PC-9 (cell line): ENCODE measurements around the gene ZBED4. TPM values are rescaled to one million over a fixed set of nuclear protein-coding genes. Genes with fewer than 3 reads are reported as not detected.

Experiments
- BruUV-seq: library from RNA; stranded (reverse); fragments of 400-500 nt; replicated peaks from 2 replicates; lab custom pipeline; 2021; lab: Mats Ljungman, UMichigan
- CTCF ChIA-PET: fragments of 300-600 bp; sonication (Branson Sonifier 250); formaldehyde crosslinking; loops from one replicate; lab custom pipeline; 2022; ENCODE audit warnings: antibody characterized with exemption; lab: Charles Lee
- POLR2A ChIA-PET: fragments of 300-600 bp; sonication (Branson Sonifier 250); formaldehyde crosslinking; loops from one replicate; lab custom pipeline; 2022; ENCODE audit warnings: antibody characterized with exemption; ENCODE audit not compliant: unreplicated experiment; lab: Charles Lee
- DNase-seq, 2 experiments: peaks; one replicate each; pipeline versions ENCODE4 v3.0.0 to v3.0.0-alpha.2; 2015 to 2022; ENCODE audit warnings: mixed read lengths in 1 of 2
- H2AFZ ChIP-seq: fragments of 200-600 bp; sonication (generic); 2 replicates; pipeline ENCODE4 v1.8.1; 2017; ENCODE audit warnings: antibody characterized with exemption
- H3F3A ChIP-seq: fragments of 200-600 bp; sonication (generic); 2 replicates; pipeline ENCODE4 v1.8.1; 2017; ENCODE audit warnings: antibody characterized with exemption, mild to moderate bottlenecking, low read depth; ENCODE audit not compliant: insufficient read depth
- H3K27ac ChIP-seq: fragments of 200-600 bp; sonication (generic); 2 replicates; pipeline ENCODE4 v1.6.1; 2016; ENCODE audit warnings: mixed run types
- H3K27me3 ChIP-seq: fragments of 200-600 bp; sonication (generic); 2 replicates; pipeline ENCODE4 v1.6.1; 2016; ENCODE audit warnings: low read depth, mixed run types; ENCODE audit not compliant: insufficient read depth
- H3K36me3 ChIP-seq: fragments of 200-600 bp; sonication (generic); 2 replicates; pipeline ENCODE4 v1.6.1; 2016; ENCODE audit warnings: low read depth, mixed run types
- H3K4me1 ChIP-seq: fragments of 200-600 bp; sonication (generic); replicated peaks from 2 replicates; pipeline ENCODE4 v1.6.1; 2016; ENCODE audit warnings: mixed run types; ENCODE audit not compliant: insufficient read depth
- H3K4me2 ChIP-seq: fragments of 200-600 bp; sonication (generic); 2 replicates; pipeline ENCODE4 v1.6.1; 2017; ENCODE audit warnings: mixed run types
- H3K4me3 ChIP-seq: fragments of 200-600 bp; sonication (generic); 2 replicates; pipeline ENCODE4 v1.6.1; 2016; ENCODE audit warnings: mixed run types
- H3K79me2 ChIP-seq: fragments of 200-600 bp; sonication (generic); 2 replicates; pipeline ENCODE4 v1.6.1; 2017; ENCODE audit warnings: low read depth, mixed run types
- H3K9me2 ChIP-seq: fragments of 200-600 bp; sonication (generic); 2 replicates; pipeline ENCODE4 v1.8.1; 2017; ENCODE audit warnings: mild to moderate bottlenecking; ENCODE audit not compliant: insufficient read depth
- H3K9me3 ChIP-seq: fragments of 200-600 bp; sonication (generic); 2 replicates; pipeline ENCODE4 v1.8.1; 2016; ENCODE audit warnings: low read depth; ENCODE audit not compliant: insufficient read depth
- H4K20me1 ChIP-seq: fragments of 200-600 bp; sonication (generic); 2 replicates; pipeline ENCODE4 v1.8.1; 2017; ENCODE audit not compliant: insufficient read depth
- CTCF ChIP-seq: fragments of 200-600 bp; sonication (generic); conservative IDR thresholded peaks from 2 replicates; pipeline ENCODE4 v1.6.1; 2017; ENCODE audit warnings: mixed run types, antibody characterized with exemption, mild to moderate bottlenecking, moderate library complexity
- EZH2 ChIP-seq: fragments of 200-600 bp; sonication (generic); IDR thresholded peaks from 2 replicates; pipeline ENCODE4 v1.8.0; 2017; ENCODE audit warnings: antibody characterized with exemption, low read depth
- intact Hi-C: fragments of 100-400 bp; cut with micrococcal nuclease; formaldehyde crosslinking; loops from one replicate; pipeline ENCODE4 v1.10.0; 2022; ENCODE audit not compliant: unreplicated experiment
- total RNA-seq: library from RNA; stranded (reverse); gene quantifications from 2 replicates; pipeline ENCODE4 v1.2.3, GENCODE V29; 2021

Gene ZBED4
- total RNA-seq, 1 experiment from 2014 or later = 21.4 TPM

GRCh38 chr22:49889071-49889470, 35.4 kb downstream of the ZBED4 start:
- H3K79me2 ChIP-seq = no peaks in the 10 kb centered on the region
- H3K4me3 ChIP-seq = no peak overlapping the region
- no peaks in the 10 kb centered on the region for H3K9me3 ChIP-seq
- no peaks in the 10 kb centered on the region for H3K9me2 ChIP-seq
- H3F3A ChIP-seq = 0 out of 2 replicates have a peak, but pooled peaks cover 8% of the 10 kb centered on the region
- no TSS peak for BruUV-seq
- POLR2A ChIA-PET = no interaction called here
- H3K4me2 ChIP-seq = no peak overlapping the region
- intact Hi-C loops = no loop called here
- H3K27me3 ChIP-seq = no peaks in the 10 kb centered on the region
- H3K4me1 ChIP-seq = no peaks in the 10 kb centered on the region
- TF ChIP-seq EZH2 = no peak
- TF ChIP-seq CTCF = no peak
- no peak overlapping the region for H3K27ac ChIP-seq
- H2AFZ ChIP-seq = no peak overlapping the region
- H3K36me3 ChIP-seq = peaks cover 34% of the 10 kb centered on the region
- CTCF ChIA-PET = no interaction called here
- peaks cover 13% of the 10 kb centered on the region; the same call in 1 of the 2 replicates for H4K20me1 ChIP-seq
- DNase-seq = no peak

GRCh38 chr22:49892226-49892899, 38.7 kb downstream of the ZBED4 start:
- no peaks in the 10 kb centered on the region for H3K27me3 ChIP-seq
- H3F3A ChIP-seq = peaks cover 15% of the 10 kb centered on the region; the same call in 1 of the 2 replicates
- BruUV-seq = no TSS peak
- H3K36me3 ChIP-seq = peaks cover 22% of the 10 kb centered on the region
- H4K20me1 ChIP-seq = peaks cover 8% of the 10 kb centered on the region
- ChIA-PET POLR2A (interaction anchor here (0.6 kb wide), 1 partner anchor 22 kb away, joined by 3 read pairs; no protein-coding TSS in a partner anchor), CTCF (no interaction called here)
- TF ChIP-seq EZH2 = no peak
- no peak for TF ChIP-seq CTCF
- no peak overlapping the region for H3K27ac ChIP-seq
- H3K4me2 ChIP-seq = no peak overlapping the region
- H3K9me2 ChIP-seq = no peaks in the 10 kb centered on the region
- intact Hi-C loops = loop anchor here (10.0 kb wide), 1 partner anchor 78 kb away; no protein-coding TSS in a partner anchor
- no peak overlapping the region for H2AFZ ChIP-seq
- H3K79me2 ChIP-seq = no peaks in the 10 kb centered on the region
- DNase-seq = no peak
- no peaks in the 10 kb centered on the region for H3K4me1 ChIP-seq
- H3K4me3 ChIP-seq = no peak overlapping the region
- no peaks in the 10 kb centered on the region for H3K9me3 ChIP-seq

DNA sequence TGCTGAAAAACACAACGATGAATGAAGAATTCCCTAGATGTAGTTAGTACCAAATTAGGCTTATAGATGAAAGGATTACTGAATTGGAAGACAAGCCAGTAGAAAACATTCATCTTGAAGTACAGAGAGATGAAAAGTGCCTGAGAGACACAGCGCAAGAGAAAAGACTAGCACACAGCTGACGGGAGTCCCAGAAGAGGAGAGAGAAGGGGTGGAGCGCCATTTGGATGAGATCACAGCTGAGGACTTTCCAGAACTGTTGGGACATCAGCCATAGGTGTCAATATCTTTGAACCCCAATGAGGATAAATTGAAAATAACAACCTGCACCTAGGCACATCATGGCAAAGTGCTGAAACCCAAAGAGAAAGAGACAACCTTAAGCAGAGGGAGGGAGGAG, 39.4 kb downstream of the ZBED4 start:
- no peak for DNase-seq
- Histone ChIP-seq H2AFZ (no peak overlapping the region), H4K20me1 (peaks cover 8% of the 10 kb centered on the region), H3K9me3 (no peaks in the 10 kb centered on the region), H3F3A (peaks cover 15% of the 10 kb centered on the region; the same call in 1 of the 2 replicates), H3K36me3 (peaks cover 15% of the 10 kb centered on the region), H3K4me1 (no peaks in the 10 kb centered on the region), H3K27ac (no peak overlapping the region), H3K27me3 (no peaks in the 10 kb centered on the region), H3K4me3 (no peak overlapping the region), H3K9me2 (no peaks in the 10 kb centered on the region), H3K4me2 (no peak overlapping the region), H3K79me2 (no peaks in the 10 kb centered on the region)
- TF ChIP-seq EZH2 (no peak), CTCF (no peak)
- ChIA-PET POLR2A (no interaction called here), CTCF (no interaction called here)
- BruUV-seq = no TSS peak
- intact Hi-C loops = loop anchor here (10.0 kb wide), 1 partner anchor 78 kb away; no protein-coding TSS in a partner anchor
